Body of pancreas (tissue), 4 donors: ENCODE data around the gene KRT12.

ENCODE experiments used
- CTCF ChIP-seq, 7 experiments: fragments of 450-650 bp in 4 of 7; fragments of 200-600 bp in 3 of 7; sonication (generic) in 3 of 7; IDR thresholded peaks; one replicate each; pipeline ENCODE4 v1.5.1; 2016 to 2019; ENCODE audit warnings: antibody characterized with exemption in 7 of 7
- POLR2A ChIP-seq, 3 donors: fragments of 450-650 bp; IDR thresholded peaks; one replicate each; pipeline ENCODE4 v1.6.1; 2016; ENCODE audit warnings: antibody characterized with exemption in 3 of 3, mild to moderate bottlenecking in 2 of 3

DNA sequence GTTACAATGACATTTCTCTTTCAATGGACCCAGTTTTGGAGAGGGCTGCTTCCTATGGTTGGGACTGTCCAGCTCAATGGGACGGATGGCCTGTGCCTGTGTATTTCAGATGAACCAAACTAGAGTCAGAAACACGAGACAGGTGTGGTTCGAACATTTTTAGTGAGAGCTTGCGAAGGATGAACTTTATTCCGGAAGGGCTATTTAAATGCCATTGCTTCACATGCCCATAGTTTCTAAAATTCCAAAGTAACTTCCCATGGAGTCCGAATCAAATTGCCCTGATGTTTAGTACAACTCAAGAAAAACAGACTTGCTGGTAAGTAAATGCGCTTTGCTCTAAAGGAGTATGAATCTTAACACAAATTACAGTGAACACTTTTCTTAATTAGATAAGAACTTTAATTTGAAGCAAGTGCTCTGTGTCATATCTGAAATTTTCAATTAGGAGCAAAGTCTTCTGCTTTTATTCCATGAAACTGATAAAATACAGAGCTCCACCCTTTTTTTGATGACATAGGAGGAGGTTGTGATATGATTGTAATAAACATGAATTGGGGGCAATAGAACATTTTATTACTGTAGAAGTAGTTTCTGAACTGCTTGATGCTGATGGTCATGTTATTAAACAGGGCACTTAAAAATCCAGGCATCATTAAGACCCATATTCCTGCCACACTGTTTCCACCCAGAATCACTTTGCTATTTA lies 16.8 kb upstream of the KRT12 start:
- no peak for TF ChIP-seq POLR2A (IDR thresholded peaks at IDR 0.05)
- no peak for TF ChIP-seq CTCF (IDR thresholded peaks at IDR 0.05)
